Bronchial epithelial cell (primary cell): ENCODE data around the gene EPHB3. TPM values are rescaled to one million over a fixed set of nuclear protein-coding genes. Genes with fewer than 3 reads are reported as not detected.

ENCODE experiments used
- DNase-seq: peaks from one replicate; pipeline ENCODE4 v3.0.0-alpha.2; 2010; ENCODE audit warnings: low read depth
- FAIRE-seq: peaks from 2 replicates; lab custom pipeline; 2011; peaks lifted over from hg19 to GRCh38; lab: Jason Lieb, UNC
- H3K27me3 ChIP-seq: 2 replicates; pipeline ENCODE4 v1.5.1; 2011; ENCODE audit warnings: low read length; ENCODE audit not compliant: control insufficient read depth, insufficient read depth
- H3K36me3 ChIP-seq: 2 replicates; pipeline ENCODE4 v1.5.1; 2011; ENCODE audit warnings: low read length; ENCODE audit not compliant: control insufficient read depth, insufficient read depth
- H3K4me3 ChIP-seq: 2 replicates; pipeline ENCODE4 v1.5.1; 2011; ENCODE audit warnings: mild to moderate bottlenecking, low read depth, low read length, control low read depth
- CTCF ChIP-seq: IDR thresholded peaks from 2 replicates; pipeline ENCODE4 v1.5.1; 2011; ENCODE audit warnings: mild to moderate bottlenecking, moderate library complexity, low read length, control low read depth, inconsistent platforms; ENCODE audit not compliant: insufficient read depth, severe bottlenecking
- total RNA-seq: library from RNA; depleted of rRNA; stranded (reverse); fragments of >200 nt; gene quantifications from 2 replicates; pipeline ENCODE4 v1.2.1, GENCODE V29; 2014

The EPHB3 gene
- total RNA-seq, 1 donor from 2014 or later: 9.2 TPM

- DNase-seq (no peak), FAIRE-seq (no peak)
- peak overlapping the region; percentile 34 for H3K4me3 ChIP-seq
These were observed 22.2 kb downstream of the EPHB3 start for GRCh38 chr3:184583578-184584451.

GRCh38 chr3:184584464-184584891, 22.9 kb downstream of the EPHB3 start:
- DNase-seq (no peak), FAIRE-seq (no peak)
- Histone ChIP-seq H3K4me3 (no peak overlapping the region), H3K36me3 (peaks cover 8% of the 10 kb centered on the region), H3K27me3 (no peaks in the 10 kb centered on the region)
- TF ChIP-seq CTCF: no peak

More at GRCh38 chr3:184583578-184584451, 22.2 kb downstream of the EPHB3 start:
- peak; percentile 37 for TF ChIP-seq CTCF
- Histone ChIP-seq H3K36me3 (peaks cover 8% of the 10 kb centered on the region), H3K27me3 (no peaks in the 10 kb centered on the region)

GRCh38 chr3:184585545-184585944, 24.0 kb downstream of the EPHB3 start:
- peak; percentile 7 for FAIRE-seq
- H3K27me3 ChIP-seq: no peaks in the 10 kb centered on the region
- no peak for DNase-seq
- H3K36me3 ChIP-seq: peaks cover 4% of the 10 kb centered on the region
- no peak overlapping the region for H3K4me3 ChIP-seq
- no peak for TF ChIP-seq CTCF

- FAIRE-seq (no peak), DNase-seq (no peak)
- TF ChIP-seq CTCF: no peak
- Histone ChIP-seq H3K4me3 (no peak overlapping the region), H3K27me3 (no peaks in the 10 kb centered on the region), H3K36me3 (no peaks in the 10 kb centered on the region)
These were observed 25.3 kb downstream of the EPHB3 start for GRCh38 chr3:184586851-184587250.

GRCh38 chr3:184588776-184589175, 27.2 kb downstream of the EPHB3 start:
- Histone ChIP-seq H3K4me3 (no peak overlapping the region), H3K27me3 (no peaks in the 10 kb centered on the region), H3K36me3 (no peaks in the 10 kb centered on the region)
- no peak for TF ChIP-seq CTCF
- DNase-seq: no peak
- FAIRE-seq: no peak

- FAIRE-seq (no peak), DNase-seq (no peak)
- Histone ChIP-seq H3K27me3 (no peaks in the 10 kb centered on the region), H3K36me3 (no peaks in the 10 kb centered on the region), H3K4me3 (no peak overlapping the region)
- TF ChIP-seq CTCF: no peak
These were observed 29.2 kb downstream of the EPHB3 start for GRCh38 chr3:184590795-184591194.
